ENCODE data around the gene MGRN1.

GRCh38 chr16:4664538-4665418 lies 40.2 kb downstream of the MGRN1 start:
- TF ChIP-seq GATA2 (IDR thresholded peaks at IDR 0.05; ENCODE audit: low read depth, low read length) (no peak), GATA3 (IDR thresholded peaks at IDR 0.05; ENCODE audit: low read depth, low read length) (no peak)
